Liver (tissue), 9 donors: ENCODE results near the gene OTUD3. TPM values are rescaled to one million over a fixed set of nuclear protein-coding genes. Genes with fewer than 3 reads are reported as not detected.

Experiments used
- DNase-seq: peaks from one replicate; pipeline ENCODE4 v3.0.0-alpha.2; 2017; ENCODE audit warnings: low spot score
- H3K27ac ChIP-seq, 2 donors: one replicate each; pipeline ENCODE4 v1.7.0; 2013; ENCODE audit warnings: inconsistent platforms in 2 of 2, low read length in 2 of 2, control low read depth in 1 of 2, low read depth in 1 of 2, mild to moderate bottlenecking in 1 of 2
- H3K27me3 ChIP-seq, 4 donors: one replicate each; pipeline versions ENCODE4 v1.6.1 to v1.7.0; 2013; ENCODE audit warnings: low read length in 3 of 4, inconsistent platforms in 1 of 4, mild to moderate bottlenecking in 1 of 4, moderate library complexity in 1 of 4; ENCODE audit not compliant: control insufficient read depth in 4 of 4, insufficient read depth in 4 of 4
- H3K36me3 ChIP-seq, 4 donors: one replicate each; pipeline versions ENCODE4 v1.6.1 to v1.7.0; 2013; ENCODE audit warnings: low read length in 3 of 4, mild to moderate bottlenecking in 3 of 4, low read depth in 1 of 4, moderate library complexity in 1 of 4; ENCODE audit not compliant: control insufficient read depth in 4 of 4, insufficient read depth in 3 of 4
- H3K4me1 ChIP-seq, 4 donors: one replicate each; pipeline versions ENCODE4 v1.6.1 to v1.7.0; 2013; ENCODE audit warnings: low read length in 3 of 4, mild to moderate bottlenecking in 3 of 4, moderate library complexity in 1 of 4; ENCODE audit not compliant: control insufficient read depth in 4 of 4, insufficient read depth in 4 of 4
- H3K4me3 ChIP-seq, 3 donors: one replicate each; pipeline versions ENCODE4 v1.6.1 to v1.7.0; 2013; ENCODE audit warnings: low read length in 3 of 3, control low read depth in 1 of 3, low read depth in 1 of 3, mild to moderate bottlenecking in 1 of 3
- H3K9ac ChIP-seq, 2 donors: one replicate each; pipeline ENCODE4 v1.7.0; 2013; ENCODE audit warnings: low read length in 2 of 2, mild to moderate bottlenecking in 2 of 2, moderate library complexity in 2 of 2, control low read depth in 1 of 2, low read depth in 1 of 2
- H3K9me3 ChIP-seq, 4 donors: one replicate each; pipeline versions ENCODE4 v1.6.1 to v1.7.0; 2013; ENCODE audit warnings: low read length in 3 of 4; ENCODE audit not compliant: control insufficient read depth in 4 of 4
- FOXA1 ChIP-seq: IDR thresholded peaks from 2 replicates; pipeline ENCODE4 v1.6.1; 2016; ENCODE audit warnings: antibody characterized with exemption
- FOXA2 ChIP-seq: IDR thresholded peaks from 2 replicates; pipeline ENCODE4 v1.6.1; 2016; ENCODE audit warnings: antibody characterized with exemption
- GABPA ChIP-seq, 2 donors: IDR thresholded peaks in 1 of 2; conservative IDR thresholded peaks in 1 of 2; 2 replicates each; pipeline ENCODE4 v1.6.1; 2016; ENCODE audit warnings: antibody characterized with exemption in 2 of 2, mild to moderate bottlenecking in 1 of 2, moderate library complexity in 1 of 2
- HNF4A ChIP-seq, 2 donors: conservative IDR thresholded peaks; 2 replicates each; pipeline ENCODE4 v1.6.1; 2016; ENCODE audit warnings: antibody characterized with exemption in 2 of 2, mild to moderate bottlenecking in 2 of 2
- HNF4G ChIP-seq: IDR thresholded peaks from 2 replicates; pipeline ENCODE4 v1.6.1; 2016; ENCODE audit warnings: antibody characterized with exemption
- RAD21 ChIP-seq, 2 donors: IDR thresholded peaks; 2 replicates each; pipeline ENCODE4 v1.6.1; 2016; ENCODE audit warnings: antibody characterized with exemption in 2 of 2, mild to moderate bottlenecking in 2 of 2
- TAF1 ChIP-seq: conservative IDR thresholded peaks from 2 replicates; pipeline ENCODE4 v1.6.1; 2016; ENCODE audit warnings: antibody characterized with exemption, mild to moderate bottlenecking
- WGBS: extraction: QIAGEN DNeasy Blood & Tissue Kit; methylation state at CpG from one replicate; pipeline ENCODE4 v1.1.7; 2013; 5-methylcytosine and 5-hydroxymethylcytosine counted together
- polyA plus RNA-seq, 2 donors: library from polyadenylated mRNA; stranded (reverse) in 1 of 2; unstranded in 1 of 2; fragments of 200-250 nt in 1 of 2; fragments of >200 nt in 1 of 2; fragmentation: Nextera tagmentation in 1 of 2; extraction: Ambion mirVana in 1 of 2; gene quantifications; one replicate each; pipeline versions ENCODE4 v1.2.1 to v1.2.3, GENCODE V29; 2013 to 2015
- total RNA-seq, 2 donors: library from RNA; depleted of rRNA; stranded (reverse); fragments of >200 nt; gene quantifications; one replicate each; pipeline ENCODE4 v1.2.3, GENCODE V29; 2014
- TF ChIP-seq, protein P1 (sequence below): IDR thresholded peaks from 2 replicates; pipeline ENCODE4 v1.6.1; 2016; ENCODE audit warnings: antibody characterized with exemption
- TF ChIP-seq, protein P2 (sequence below): IDR thresholded peaks from 2 replicates; pipeline ENCODE4 v1.6.1; 2016; ENCODE audit warnings: antibody characterized with exemption
- TF ChIP-seq, protein P3 (sequence below): fragments of 150-350 bp; IDR thresholded peaks from 2 replicates; pipeline ENCODE4 v1.5.1; 2017; ENCODE audit warnings: improper control_type of control experiment, low read depth, low read length; ENCODE audit not compliant: missing input control
- TF ChIP-seq, protein P4 (sequence below): IDR thresholded peaks from 2 replicates; pipeline ENCODE4 v1.6.1; 2016; ENCODE audit warnings: antibody characterized with exemption, mild to moderate bottlenecking
- donor health status: healthy.
- donor health status: healthy.
- donor health status: healthy.
- donor health status: healthy.
- donor health status: healthy.

The OTUD3 gene
- total and polyA plus RNA-seq, 4 donors, result 0.36 to 4.0 (median 2.1) TPM

DNA sequence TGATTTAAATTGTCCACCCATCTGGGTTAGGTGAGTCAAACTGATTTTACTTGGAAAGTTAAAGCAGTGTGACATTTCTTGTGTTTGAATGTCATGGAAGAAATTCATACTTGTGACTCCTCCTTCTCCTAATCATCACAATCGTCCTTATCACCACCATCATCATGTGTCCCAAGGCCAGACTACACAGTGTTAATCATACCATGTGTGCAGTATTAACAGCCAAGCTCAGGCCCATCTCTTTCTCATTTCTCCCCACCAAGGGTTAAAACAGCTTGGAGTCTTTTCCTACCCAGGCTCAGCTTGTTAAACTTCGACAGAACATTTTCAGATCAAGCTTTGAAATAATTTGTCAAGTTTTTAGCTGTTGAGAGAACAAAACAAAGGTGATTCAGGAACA, 63.7 kb downstream of the OTUD3 start (continued):
- TF ChIP-seq, protein P1, sequence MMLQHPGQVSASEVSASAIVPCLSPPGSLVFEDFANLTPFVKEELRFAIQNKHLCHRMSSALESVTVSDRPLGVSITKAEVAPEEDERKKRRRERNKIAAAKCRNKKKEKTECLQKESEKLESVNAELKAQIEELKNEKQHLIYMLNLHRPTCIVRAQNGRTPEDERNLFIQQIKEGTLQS, result no peak

DNA sequence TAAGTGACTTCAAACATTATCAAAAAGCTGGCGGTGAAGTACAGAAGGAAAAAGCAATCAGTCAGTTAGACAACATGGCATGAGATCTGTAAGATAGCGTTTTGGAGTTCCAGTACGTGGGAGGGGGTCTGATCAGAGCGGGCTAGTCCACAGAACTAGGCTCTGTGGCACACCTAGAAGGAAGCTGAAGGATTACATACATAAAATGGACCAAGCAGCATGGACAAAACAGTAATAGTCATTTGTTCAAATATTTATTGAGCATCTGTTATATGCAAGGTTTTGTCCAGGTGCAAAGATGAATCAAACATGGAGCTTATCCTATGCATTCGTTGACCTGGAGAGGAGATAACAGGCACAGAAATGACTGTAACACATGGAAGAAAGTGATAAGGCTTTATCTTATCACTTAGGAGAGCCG, 64.1 kb downstream of the OTUD3 start:
- H3K4me3 ChIP-seq, result no peak overlapping the region
- WGBS, result 47% methylated on average over 6 of the region's 6 CpGs
- H3K27me3 ChIP-seq, result no peaks in the 10 kb centered on the region
- no peaks in the 10 kb centered on the region for H3K9me3 ChIP-seq
- H3K9ac ChIP-seq, result no peak overlapping the region
- TF ChIP-seq FOXA2 (no peak), GABPA (IDR thresholded peaks at IDR 0.05 in 1 of 2, conservative IDR thresholded peaks at IDR 0.05 in 1 of 2) (no peak), FOXA1 (no peak), TAF1 (no peak), HNF4A (conservative IDR thresholded peaks at IDR 0.05) (no peak)
- TF ChIP-seq, protein P1, result no peak
- TF ChIP-seq, protein P2, sequence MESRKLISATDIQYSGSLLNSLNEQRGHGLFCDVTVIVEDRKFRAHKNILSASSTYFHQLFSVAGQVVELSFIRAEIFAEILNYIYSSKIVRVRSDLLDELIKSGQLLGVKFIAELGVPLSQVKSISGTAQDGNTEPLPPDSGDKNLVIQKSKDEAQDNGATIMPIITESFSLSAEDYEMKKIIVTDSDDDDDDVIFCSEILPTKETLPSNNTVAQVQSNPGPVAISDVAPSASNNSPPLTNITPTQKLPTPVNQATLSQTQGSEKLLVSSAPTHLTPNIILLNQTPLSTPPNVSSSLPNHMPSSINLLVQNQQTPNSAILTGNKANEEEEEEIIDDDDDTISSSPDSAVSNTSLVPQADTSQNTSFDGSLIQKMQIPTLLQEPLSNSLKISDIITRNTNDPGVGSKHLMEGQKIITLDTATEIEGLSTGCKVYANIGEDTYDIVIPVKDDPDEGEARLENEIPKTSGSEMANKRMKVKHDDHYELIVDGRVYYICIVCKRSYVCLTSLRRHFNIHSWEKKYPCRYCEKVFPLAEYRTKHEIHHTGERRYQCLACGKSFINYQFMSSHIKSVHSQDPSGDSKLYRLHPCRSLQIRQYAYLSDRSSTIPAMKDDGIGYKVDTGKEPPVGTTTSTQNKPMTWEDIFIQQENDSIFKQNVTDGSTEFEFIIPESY, result no peak
- TF ChIP-seq, protein P3, sequence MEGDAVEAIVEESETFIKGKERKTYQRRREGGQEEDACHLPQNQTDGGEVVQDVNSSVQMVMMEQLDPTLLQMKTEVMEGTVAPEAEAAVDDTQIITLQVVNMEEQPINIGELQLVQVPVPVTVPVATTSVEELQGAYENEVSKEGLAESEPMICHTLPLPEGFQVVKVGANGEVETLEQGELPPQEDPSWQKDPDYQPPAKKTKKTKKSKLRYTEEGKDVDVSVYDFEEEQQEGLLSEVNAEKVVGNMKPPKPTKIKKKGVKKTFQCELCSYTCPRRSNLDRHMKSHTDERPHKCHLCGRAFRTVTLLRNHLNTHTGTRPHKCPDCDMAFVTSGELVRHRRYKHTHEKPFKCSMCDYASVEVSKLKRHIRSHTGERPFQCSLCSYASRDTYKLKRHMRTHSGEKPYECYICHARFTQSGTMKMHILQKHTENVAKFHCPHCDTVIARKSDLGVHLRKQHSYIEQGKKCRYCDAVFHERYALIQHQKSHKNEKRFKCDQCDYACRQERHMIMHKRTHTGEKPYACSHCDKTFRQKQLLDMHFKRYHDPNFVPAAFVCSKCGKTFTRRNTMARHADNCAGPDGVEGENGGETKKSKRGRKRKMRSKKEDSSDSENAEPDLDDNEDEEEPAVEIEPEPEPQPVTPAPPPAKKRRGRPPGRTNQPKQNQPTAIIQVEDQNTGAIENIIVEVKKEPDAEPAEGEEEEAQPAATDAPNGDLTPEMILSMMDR, result no peak
- TF ChIP-seq, protein P4, sequence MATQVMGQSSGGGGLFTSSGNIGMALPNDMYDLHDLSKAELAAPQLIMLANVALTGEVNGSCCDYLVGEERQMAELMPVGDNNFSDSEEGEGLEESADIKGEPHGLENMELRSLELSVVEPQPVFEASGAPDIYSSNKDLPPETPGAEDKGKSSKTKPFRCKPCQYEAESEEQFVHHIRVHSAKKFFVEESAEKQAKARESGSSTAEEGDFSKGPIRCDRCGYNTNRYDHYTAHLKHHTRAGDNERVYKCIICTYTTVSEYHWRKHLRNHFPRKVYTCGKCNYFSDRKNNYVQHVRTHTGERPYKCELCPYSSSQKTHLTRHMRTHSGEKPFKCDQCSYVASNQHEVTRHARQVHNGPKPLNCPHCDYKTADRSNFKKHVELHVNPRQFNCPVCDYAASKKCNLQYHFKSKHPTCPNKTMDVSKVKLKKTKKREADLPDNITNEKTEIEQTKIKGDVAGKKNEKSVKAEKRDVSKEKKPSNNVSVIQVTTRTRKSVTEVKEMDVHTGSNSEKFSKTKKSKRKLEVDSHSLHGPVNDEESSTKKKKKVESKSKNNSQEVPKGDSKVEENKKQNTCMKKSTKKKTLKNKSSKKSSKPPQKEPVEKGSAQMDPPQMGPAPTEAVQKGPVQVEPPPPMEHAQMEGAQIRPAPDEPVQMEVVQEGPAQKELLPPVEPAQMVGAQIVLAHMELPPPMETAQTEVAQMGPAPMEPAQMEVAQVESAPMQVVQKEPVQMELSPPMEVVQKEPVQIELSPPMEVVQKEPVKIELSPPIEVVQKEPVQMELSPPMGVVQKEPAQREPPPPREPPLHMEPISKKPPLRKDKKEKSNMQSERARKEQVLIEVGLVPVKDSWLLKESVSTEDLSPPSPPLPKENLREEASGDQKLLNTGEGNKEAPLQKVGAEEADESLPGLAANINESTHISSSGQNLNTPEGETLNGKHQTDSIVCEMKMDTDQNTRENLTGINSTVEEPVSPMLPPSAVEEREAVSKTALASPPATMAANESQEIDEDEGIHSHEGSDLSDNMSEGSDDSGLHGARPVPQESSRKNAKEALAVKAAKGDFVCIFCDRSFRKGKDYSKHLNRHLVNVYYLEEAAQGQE, result no peak
- no peak overlapping the region for H3K27ac ChIP-seq
- no peak for DNase-seq
- no peaks in the 10 kb centered on the region for H3K4me1 ChIP-seq
- no peaks in the 10 kb centered on the region for H3K36me3 ChIP-seq

DNA sequence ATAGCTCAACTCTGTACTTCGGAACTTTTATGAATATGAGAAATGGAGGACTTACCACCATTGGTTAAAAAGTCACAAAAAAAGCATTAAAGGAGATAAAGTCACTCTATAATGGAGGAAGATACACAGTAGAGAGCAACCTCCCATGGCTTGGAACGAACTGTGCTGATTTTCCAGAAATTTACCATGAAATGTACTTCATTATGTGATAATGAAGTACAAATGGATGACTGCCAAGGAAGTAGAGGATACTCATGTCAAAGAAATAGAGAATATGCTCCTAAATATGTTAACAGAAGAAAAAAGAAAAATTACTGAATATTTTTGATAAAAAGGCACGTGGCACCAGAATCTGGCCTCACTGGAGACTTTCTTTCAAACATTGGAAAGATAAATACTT, 64.8 kb downstream of the OTUD3 start:
- Histone ChIP-seq H3K4me1 (no peaks in the 10 kb centered on the region), H3K4me3 (no peak overlapping the region), H3K9me3 (no peaks in the 10 kb centered on the region), H3K9ac (no peak overlapping the region), H3K27me3 (no peaks in the 10 kb centered on the region), H3K27ac (no peak overlapping the region), H3K36me3 (no peaks in the 10 kb centered on the region)
- TF ChIP-seq HNF4A (conservative IDR thresholded peaks at IDR 0.05) (no peak), HNF4G (no peak), GABPA (IDR thresholded peaks at IDR 0.05 in 1 of 2, conservative IDR thresholded peaks at IDR 0.05 in 1 of 2) (no peak), FOXA2 (no peak), RAD21 (IDR thresholded peaks at IDR 0.05) (no peak)
- TF ChIP-seq, protein P2, result no peak
- 73% methylated on average over 3 of the region's 3 CpGs for WGBS
- no peak for DNase-seq
